HCT116 (cell line): Measurements from ENCODE around the gene LTBP1. TPM values are rescaled to one million over a fixed set of nuclear protein-coding genes. Genes with fewer than 3 reads are reported as not detected.

Experiments used
- ATAC-seq: fragments of 200-7000 bp; cut with Tn5 transposase; 2 replicates; pipeline ENCODE4 v1.9.1; 2020; ENCODE audit warnings: mild to moderate bottlenecking, moderate library complexity
- BruUV-seq: library from RNA; stranded (reverse); fragments of 400-500 nt; replicated peaks from 2 replicates; lab custom pipeline; 2021; lab: Mats Ljungman, UMichigan
- CTCF ChIA-PET: fragments of 300-600 bp; sonication (Branson Sonifier 250); formaldehyde crosslinking; loops from one replicate; lab custom pipeline; 2021; ENCODE audit warnings: antibody characterized with exemption; lab: Charles Lee
- POLR2A ChIA-PET: fragments of 300-600, 350-600 bp; sonication (Branson Sonifier 250); formaldehyde crosslinking; loops from one replicate; lab custom pipeline; 2021; ENCODE audit warnings: antibody characterized with exemption; lab: Charles Lee
- RAD21 ChIA-PET, 2 experiments: fragments of 300-600 bp; sonication (Branson Sonifier 250); formaldehyde crosslinking; loops; one replicate each; lab custom pipeline; 2023; ENCODE audit warnings: low total read pairs in 2 of 2; ENCODE audit not compliant: uncharacterized antibody in 2 of 2, unreplicated experiment in 2 of 2, low non-redundant PET in 1 of 2; lab: Charles Lee
- DNase-seq: peaks from one replicate; pipeline ENCODE4 v3.0.0-alpha.2; 2010; ENCODE audit warnings: low read depth, low spot score
- H2AFZ ChIP-seq: fragments of 200-600 bp; shearing (Covaris generic), sonication (generic); 2 replicates; pipeline ENCODE4 v1.6.1; 2017; ENCODE audit warnings: low read depth, mixed run types, mixed read lengths, antibody characterized with exemption, low read length; ENCODE audit not compliant: poor library complexity, severe bottlenecking
- H3K27ac ChIP-seq: 2 replicates; pipeline ENCODE4 v1.5.1; 2012; ENCODE audit warnings: low read depth, low read length
- H3K27me3 ChIP-seq: fragments of 200-600 bp; sonication (generic); 2 replicates; pipeline ENCODE4 v1.6.1; 2016; ENCODE audit warnings: mixed run types, low read length, mixed read lengths; ENCODE audit not compliant: insufficient read depth
- H3K36me3 ChIP-seq, 2 experiments: fragments of 200-500 bp in 1 of 2; fragments of 200-600 bp in 1 of 2; sonication (Bioruptor generic) in 1 of 2; sonication (generic) in 1 of 2; 2 replicates each; pipeline versions ENCODE4 v1.5.1 to v1.6.1; 2014 to 2016; ENCODE audit warnings: low read length in 2 of 2, inconsistent platforms in 1 of 2, mixed read lengths in 1 of 2, mixed run types in 1 of 2; ENCODE audit not compliant: insufficient read depth in 2 of 2, control insufficient read depth in 1 of 2
- H3K4me1 ChIP-seq, 2 experiments: fragments of 200-600 bp in 1 of 2; sonication (generic) in 1 of 2; 2 replicates each; pipeline versions ENCODE4 v1.5.1 to v1.6.1; 2012 to 2017; ENCODE audit warnings: low read length in 2 of 2, inconsistent platforms in 1 of 2, mild to moderate bottlenecking in 1 of 2, mixed read lengths in 1 of 2, mixed run types in 1 of 2, moderate library complexity in 1 of 2; ENCODE audit not compliant: insufficient read depth in 2 of 2, control insufficient read depth in 1 of 2
- H3K4me2 ChIP-seq: fragments of 200-600 bp; sonication (generic); 2 replicates; pipeline ENCODE4 v1.6.1; 2017; ENCODE audit warnings: mixed run types, low read length, mixed read lengths
- H3K4me3 ChIP-seq, 2 experiments: fragments of 200-600 bp in 1 of 2; sonication (generic) in 1 of 2; replicated peaks in 1 of 2; 2 replicates each; pipeline ENCODE4 v1.5.1; 2011 to 2016; ENCODE audit warnings: low read length in 2 of 2, control low read depth in 1 of 2, low read depth in 1 of 2, mild to moderate bottlenecking in 1 of 2, mixed read lengths in 1 of 2, mixed run types in 1 of 2
- H3K79me2 ChIP-seq: fragments of 200-600 bp; sonication (generic); 2 replicates; pipeline ENCODE4 v1.6.1; 2017; ENCODE audit warnings: mild to moderate bottlenecking, mixed run types, low read length, moderate library complexity, mixed read lengths; ENCODE audit not compliant: insufficient read depth
- H3K9ac ChIP-seq: fragments of 200-600 bp; sonication (generic); 2 replicates; pipeline ENCODE4 v1.6.1; 2016; ENCODE audit warnings: low read length, mixed read lengths
- H3K9me2 ChIP-seq: fragments of 200-600 bp; sonication (generic), shearing (Covaris generic); 2 replicates; pipeline ENCODE4 v1.6.1; 2017; ENCODE audit warnings: mixed run types, mild to moderate bottlenecking, moderate library complexity; ENCODE audit not compliant: insufficient read depth
- H3K9me3 ChIP-seq, 2 experiments: fragments of 200-500 bp in 1 of 2; fragments of 200-600 bp in 1 of 2; sonication (Bioruptor generic) in 1 of 2; sonication (generic) in 1 of 2; 2 replicates each; pipeline ENCODE4 v1.6.1; 2014 to 2017; ENCODE audit warnings: low read length in 2 of 2, mixed read lengths in 2 of 2, inconsistent platforms in 1 of 2, low read depth in 1 of 2, mild to moderate bottlenecking in 1 of 2, mixed run types in 1 of 2, moderate library complexity in 1 of 2; ENCODE audit not compliant: control insufficient read depth in 1 of 2, insufficient read depth in 1 of 2
- H4K20me1 ChIP-seq: fragments of 200-600 bp; sonication (generic), shearing (Covaris generic); 2 replicates; pipeline ENCODE4 v1.6.1; 2017; ENCODE audit warnings: mixed run types, mild to moderate bottlenecking, moderate library complexity; ENCODE audit not compliant: insufficient read depth
- CTCF ChIP-seq, 3 experiments: fragments of 200-600 bp in 1 of 3; sonication (generic) in 1 of 3; IDR thresholded peaks in 2 of 3; conservative IDR thresholded peaks in 1 of 3; 2 replicates each; pipeline ENCODE4 v1.5.1; 2012 to 2017; ENCODE audit warnings: low read depth in 2 of 3, low read length in 2 of 3, antibody characterized with exemption in 1 of 3, borderline replicate concordance in 1 of 3, control low read depth in 1 of 3, mild to moderate bottlenecking in 1 of 3, mixed read lengths in 1 of 3, mixed run types in 1 of 3, moderate library complexity in 1 of 3; ENCODE audit not compliant: insufficient read depth in 1 of 3
- EGR1 ChIP-seq: IDR thresholded peaks from 2 replicates; pipeline ENCODE4 v1.6.1; 2012; ENCODE audit warnings: low read depth
- EZH2phosphoT487 ChIP-seq: fragments of 200-600 bp; IDR thresholded peaks from 2 replicates; pipeline ENCODE4 v1.6.1; 2018; ENCODE audit warnings: antibody characterized with exemption, borderline replicate concordance
- TCF7L2 ChIP-seq: IDR thresholded peaks from 2 replicates; pipeline ENCODE4 v1.7.0; 2011; ENCODE audit warnings: borderline replicate concordance, inconsistent platforms; ENCODE audit not compliant: insufficient read depth, insufficient read length; ENCODE audit errors: extremely low read depth
- YY1 ChIP-seq: IDR thresholded peaks from 2 replicates; pipeline ENCODE4 v1.6.1; 2011; ENCODE audit warnings: low read length, low read depth, moderate library complexity, mild to moderate bottlenecking; ENCODE audit not compliant: insufficient replicate concordance; ENCODE audit errors: extremely low read depth
- ZFX ChIP-seq: fragments of 450-650 bp; IDR thresholded peaks from 2 replicates; pipeline ENCODE4 v1.6.1; 2017
- intact Hi-C: fragments of 100-400 bp; cut with micrococcal nuclease; formaldehyde crosslinking; loops from 2 replicates; pipeline ENCODE4 v1.10.0; 2022
- total RNA-seq: library from RNA; stranded (reverse); gene quantifications from one replicate; pipeline ENCODE4 v1.2.1, GENCODE V29; 2021; ENCODE audit not compliant: unreplicated experiment

The LTBP1 gene
- total RNA-seq, 1 experiment from 2014 or later, result 5.1 TPM

GRCh38 chr2:33137331-33137730 lies 190.6 kb downstream of the LTBP1 start:
- POLR2A ChIA-PET, result no interaction called here
- H3K36me3 ChIP-seq, result no peaks in the 10 kb centered on the region
- intact Hi-C loops, result no loop called here
- H3K79me2 ChIP-seq, result no peaks in the 10 kb centered on the region
- H3K4me2 ChIP-seq, result no peak overlapping the region
- no peak overlapping the region for H3K27ac ChIP-seq
- H3K4me1 ChIP-seq, result peaks cover 11 to 14% of the 10 kb centered on the region in 2 experiments
- no peak for DNase-seq
- RAD21 ChIA-PET, result no interaction called here
- no peaks in the 10 kb centered on the region for H3K9me3 ChIP-seq
- BruUV-seq, result no TSS peak
- no peaks in the 10 kb centered on the region for H4K20me1 ChIP-seq
- H2AFZ ChIP-seq, result no peak overlapping the region
- no peak overlapping the region for H3K9ac ChIP-seq
- peaks cover 32% of the 10 kb centered on the region for H3K27me3 ChIP-seq
- no peak for ATAC-seq
- no peak overlapping the region for H3K4me3 ChIP-seq
- CTCF ChIA-PET, result no interaction called here
- no peaks in the 10 kb centered on the region for H3K9me2 ChIP-seq
- no peak for TF ChIP-seq EGR1
- no peak for TF ChIP-seq TCF7L2
- TF ChIP-seq EZH2phosphoT487, result no peak
- no peak for TF ChIP-seq YY1

- Histone ChIP-seq H3K79me2 (no peaks in the 10 kb centered on the region), H3K4me3 (no peak overlapping the region), H3K9me2 (no peaks in the 10 kb centered on the region), H2AFZ (no peak overlapping the region), H3K9me3 (no peaks in the 10 kb centered on the region), H3K4me1 (peaks cover under 1% of the 10 kb centered on the region in 2 experiments; a peak in 3 of 4 replicates), H4K20me1 (no peaks in the 10 kb centered on the region), H3K27me3 (peaks cover 11% of the 10 kb centered on the region), H3K27ac (no peak overlapping the region), H3K36me3 (no peaks in the 10 kb centered on the region), H3K4me2 (no peak overlapping the region), H3K9ac (no peak overlapping the region)
- ATAC-seq (no peak), DNase-seq (no peak)
- intact Hi-C loops, result no loop called here
- ChIA-PET RAD21 (no interaction called here), POLR2A (no interaction called here), CTCF (no interaction called here)
- BruUV-seq, result no TSS peak
- TF ChIP-seq ZFX (no peak), CTCF (IDR thresholded peaks at IDR 0.05 in 2 of 3, conservative IDR thresholded peaks at IDR 0.05 in 1 of 3; ENCODE audit: borderline replicate concordance in 1 of 3, insufficient read depth in 1 of 3, low read depth in 2 of 3, low read length in 2 of 3) (no peak), EGR1 (no peak)
Measured at GRCh38 chr2:33139949-33140348, 193.2 kb downstream of the LTBP1 start.
